Uterus (tissue), 2 donors: Measurements from ENCODE around the gene FOXJ1.

Experiments
- POLR2A ChIP-seq, 2 donors: fragments of 450-650 bp; IDR thresholded peaks; one replicate each; pipeline ENCODE4 v1.6.1; 2016; ENCODE audit warnings: antibody characterized with exemption in 2 of 2, mild to moderate bottlenecking in 1 of 2, moderate library complexity in 1 of 2
- TF ChIP-seq, protein P1 (sequence below), 4 experiments: fragments of 200-600 bp in 2 of 4; fragments of 450-650 bp in 2 of 4; sonication (generic) in 2 of 4; IDR thresholded peaks; one replicate each; pipeline ENCODE4 v1.5.1; 2016 to 2019; ENCODE audit warnings: antibody characterized with exemption in 4 of 4, mild to moderate bottlenecking in 2 of 4, moderate library complexity in 1 of 4

DNA sequence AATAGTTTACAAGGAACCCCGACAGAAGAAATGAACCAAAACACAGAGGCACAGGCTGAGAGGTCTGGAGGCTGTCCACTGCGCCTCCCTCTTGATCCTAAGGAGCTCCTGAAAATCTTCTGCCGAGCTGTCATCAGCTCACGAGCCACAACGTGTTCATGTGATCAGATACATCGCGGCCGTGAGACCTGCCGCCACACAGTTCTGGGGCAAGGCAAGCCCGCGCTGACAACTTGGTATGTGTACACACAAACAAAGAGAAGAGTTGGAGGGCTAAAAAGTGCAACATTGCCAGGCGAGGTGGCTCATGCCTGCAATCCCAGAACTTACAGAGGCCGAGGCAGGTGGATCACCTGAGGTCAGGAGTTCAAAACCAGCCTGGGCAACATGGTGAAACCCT, 45.1 kb downstream of the FOXJ1 start:
- no peak for TF ChIP-seq POLR2A (IDR thresholded peaks at IDR 0.05)
- TF ChIP-seq, protein P1, sequence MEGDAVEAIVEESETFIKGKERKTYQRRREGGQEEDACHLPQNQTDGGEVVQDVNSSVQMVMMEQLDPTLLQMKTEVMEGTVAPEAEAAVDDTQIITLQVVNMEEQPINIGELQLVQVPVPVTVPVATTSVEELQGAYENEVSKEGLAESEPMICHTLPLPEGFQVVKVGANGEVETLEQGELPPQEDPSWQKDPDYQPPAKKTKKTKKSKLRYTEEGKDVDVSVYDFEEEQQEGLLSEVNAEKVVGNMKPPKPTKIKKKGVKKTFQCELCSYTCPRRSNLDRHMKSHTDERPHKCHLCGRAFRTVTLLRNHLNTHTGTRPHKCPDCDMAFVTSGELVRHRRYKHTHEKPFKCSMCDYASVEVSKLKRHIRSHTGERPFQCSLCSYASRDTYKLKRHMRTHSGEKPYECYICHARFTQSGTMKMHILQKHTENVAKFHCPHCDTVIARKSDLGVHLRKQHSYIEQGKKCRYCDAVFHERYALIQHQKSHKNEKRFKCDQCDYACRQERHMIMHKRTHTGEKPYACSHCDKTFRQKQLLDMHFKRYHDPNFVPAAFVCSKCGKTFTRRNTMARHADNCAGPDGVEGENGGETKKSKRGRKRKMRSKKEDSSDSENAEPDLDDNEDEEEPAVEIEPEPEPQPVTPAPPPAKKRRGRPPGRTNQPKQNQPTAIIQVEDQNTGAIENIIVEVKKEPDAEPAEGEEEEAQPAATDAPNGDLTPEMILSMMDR (IDR thresholded peaks at IDR 0.05) = no peak
